NOMO-1 (cell line): ENCODE results near the gene MRNIP.

ENCODE experiments used
- DNase-seq, 2 experiments: peaks; one replicate each; lab custom pipeline; 2025; ENCODE audit not compliant: unreplicated experiment in 2 of 2; lab: John Stamatoyannopoulos, UW

The MRNIP gene

GRCh38 chr5:179858586-179859427 is at the start of gene MRNIP:
Gene MRNIP, minus strand, starts transcription at chr5:179858817. Its CDS starts 21 bp downstream, at chr5:179858796.
- DNase-seq, result peak; percentile 94 to 97

- peak; percentile 71 to 86 for DNase-seq
These were observed 49.1 kb upstream of the MRNIP start, which contains the start of gene TBC1D9B for GRCh38 chr5:179907556-179908324. Gene TBC1D9B, minus strand, starts transcription at chr5:179907897. Its CDS starts 76 bp downstream, at chr5:179907821.

DNA sequence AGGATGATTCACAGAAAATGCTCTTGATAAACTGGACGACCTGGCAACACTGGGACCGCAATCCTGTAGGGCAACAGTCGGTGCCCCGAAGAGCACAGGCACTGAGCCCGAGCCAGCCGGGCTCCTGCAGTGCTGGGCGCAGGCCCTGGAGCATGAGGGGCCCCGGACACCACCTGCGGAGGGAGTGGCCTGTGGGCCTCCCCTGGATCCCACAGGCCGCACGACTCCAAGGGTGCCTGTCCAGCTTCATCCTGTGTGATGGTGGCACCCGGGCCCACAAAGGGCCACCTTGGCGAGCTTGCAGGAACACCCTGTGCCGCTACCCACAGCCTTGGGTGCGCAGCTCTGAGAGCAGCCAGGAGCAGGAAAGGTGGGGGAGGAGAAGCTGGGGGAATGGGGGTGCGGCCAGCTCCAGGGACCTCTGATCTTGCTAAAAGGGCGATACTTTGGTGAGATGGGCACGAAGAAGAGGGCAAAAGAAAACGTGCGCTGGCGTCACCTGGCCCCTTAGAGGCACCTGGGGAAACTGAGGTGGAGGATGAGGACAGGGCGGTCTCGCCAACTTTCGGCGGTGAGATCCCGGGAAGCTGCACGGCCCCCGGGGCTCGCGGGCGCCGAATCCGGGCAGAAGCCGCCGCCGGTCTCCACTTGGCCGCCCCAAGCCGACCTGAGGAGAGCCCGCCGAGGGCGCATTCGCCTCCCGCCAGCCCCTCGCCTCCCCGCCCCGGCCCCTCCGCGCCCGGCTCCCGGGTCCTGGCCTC is 48.4 kb upstream of the MRNIP start:
- DNase-seq, result no peak

- DNase-seq, result no peak
These were observed 47.7 kb upstream of the MRNIP start for GRCh38 chr5:179906294-179906794.

DNA sequence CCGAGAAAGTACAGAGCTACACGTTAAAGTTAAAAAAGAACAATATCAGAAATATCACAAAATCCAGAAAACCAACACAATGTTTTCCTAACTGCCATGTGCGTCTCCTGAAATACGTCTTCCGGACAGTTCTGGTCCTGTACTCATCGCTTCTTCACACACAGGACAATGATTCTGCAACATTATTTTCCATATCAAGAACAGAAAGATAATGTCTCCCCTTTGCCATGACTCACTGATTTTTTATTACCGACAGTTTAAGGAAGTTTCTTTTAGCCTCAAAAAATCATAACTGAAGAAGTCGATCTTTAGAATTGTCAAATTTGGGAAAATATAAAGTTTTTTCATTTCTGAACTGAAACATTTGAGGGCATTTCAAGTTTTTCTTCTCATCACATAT is 46.5 kb upstream of the MRNIP start:
- peak in 1 of 2 experiments; percentile 58 for DNase-seq

GRCh38 chr5:179904463-179905160 is 46.0 kb upstream of the MRNIP start:
- DNase-seq, result no peak

DNA sequence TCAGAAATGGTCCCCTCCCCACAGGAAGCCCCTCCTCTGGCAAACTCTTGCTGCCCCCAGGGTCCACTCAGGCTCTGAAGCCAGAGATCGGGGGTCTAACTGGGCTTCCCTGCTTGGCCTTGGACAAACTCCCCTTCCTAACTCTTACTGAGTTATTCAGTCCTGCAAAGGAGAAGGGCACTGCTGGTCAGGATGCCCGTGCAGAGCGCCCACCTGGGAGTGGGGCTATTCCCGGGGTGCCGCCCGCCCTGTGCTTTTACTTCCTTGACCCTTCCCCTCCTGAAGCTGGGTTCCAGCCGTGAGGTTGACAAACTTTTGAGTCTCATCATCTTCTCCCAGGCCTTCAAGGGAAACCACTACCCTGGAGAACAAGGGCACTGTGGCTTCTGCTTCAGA is 44.1 kb upstream of the MRNIP start:
- DNase-seq, result no peak

DNA sequence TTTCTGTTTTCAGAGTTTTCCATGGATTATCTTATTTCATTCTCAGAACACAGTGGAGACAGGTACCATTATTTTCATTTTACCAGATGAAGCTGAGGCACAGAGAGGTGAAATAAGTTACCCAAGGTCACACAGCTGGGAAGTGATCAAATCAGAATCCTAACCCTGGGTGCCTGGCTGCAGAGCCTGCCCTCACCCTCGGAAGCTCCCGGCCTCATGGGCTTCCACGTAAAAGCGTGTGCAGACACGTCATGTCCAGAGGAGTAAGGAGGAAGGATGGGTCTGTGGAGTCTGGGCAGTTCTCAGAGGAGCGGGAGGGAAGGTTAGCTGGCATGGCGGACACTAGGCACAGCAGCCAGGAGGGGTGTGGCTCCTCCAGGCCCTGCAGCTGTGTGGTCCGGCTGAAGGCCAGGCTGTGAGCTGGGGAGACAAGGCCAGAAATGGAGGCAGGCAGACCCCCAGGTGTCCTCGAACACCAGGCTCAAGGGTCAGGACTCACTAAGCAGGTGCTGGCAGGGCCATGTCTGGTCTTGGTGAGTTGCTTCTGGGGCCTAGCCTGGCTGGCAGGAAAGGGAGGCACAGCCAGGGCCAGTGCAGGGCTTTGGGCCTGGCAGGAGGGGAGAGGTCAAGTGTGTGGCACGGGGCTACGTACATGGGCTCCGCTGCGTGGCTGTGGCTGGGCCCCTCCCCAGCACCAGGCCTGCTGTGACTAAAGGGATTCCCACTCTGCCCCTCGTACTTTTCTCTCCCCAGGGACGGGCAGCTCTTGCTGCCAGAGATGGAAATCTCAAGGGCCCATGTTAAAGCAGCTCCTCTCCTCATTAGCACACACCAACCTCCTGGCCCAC is 43.5 kb upstream of the MRNIP start:
- no peak for DNase-seq

DNA sequence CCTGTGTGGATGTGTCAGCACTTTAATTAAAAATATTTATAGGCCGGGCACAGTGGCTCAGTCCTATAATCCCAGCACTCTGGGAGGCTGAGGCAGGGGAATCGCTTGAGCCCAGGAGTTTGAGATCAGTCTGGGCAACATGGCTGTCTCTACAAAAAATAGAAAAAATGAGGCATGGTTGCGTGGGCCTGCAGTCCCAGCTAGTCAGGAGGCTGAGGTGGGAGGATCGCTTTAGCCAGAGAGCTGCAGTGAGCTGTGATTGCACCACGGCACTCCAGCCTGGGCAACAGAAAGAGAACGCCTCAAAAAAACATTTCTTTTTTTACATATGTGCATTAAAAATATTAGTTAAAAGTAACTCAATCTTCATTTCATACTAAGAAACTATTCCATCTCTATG is 42.8 kb upstream of the MRNIP start:
- no peak for DNase-seq

- DNase-seq, result no peak
These were observed 42.1 kb upstream of the MRNIP start for GRCh38 chr5:179900711-179901110.

- DNase-seq, result no peak
These were observed 41.6 kb upstream of the MRNIP start for GRCh38 chr5:179900206-179900605.

- DNase-seq, result no peak
These were observed 37.2 kb upstream of the MRNIP start for GRCh38 chr5:179895861-179896260.

GRCh38 chr5:179893958-179894895 is 35.6 kb upstream of the MRNIP start:
- no peak for DNase-seq

DNA sequence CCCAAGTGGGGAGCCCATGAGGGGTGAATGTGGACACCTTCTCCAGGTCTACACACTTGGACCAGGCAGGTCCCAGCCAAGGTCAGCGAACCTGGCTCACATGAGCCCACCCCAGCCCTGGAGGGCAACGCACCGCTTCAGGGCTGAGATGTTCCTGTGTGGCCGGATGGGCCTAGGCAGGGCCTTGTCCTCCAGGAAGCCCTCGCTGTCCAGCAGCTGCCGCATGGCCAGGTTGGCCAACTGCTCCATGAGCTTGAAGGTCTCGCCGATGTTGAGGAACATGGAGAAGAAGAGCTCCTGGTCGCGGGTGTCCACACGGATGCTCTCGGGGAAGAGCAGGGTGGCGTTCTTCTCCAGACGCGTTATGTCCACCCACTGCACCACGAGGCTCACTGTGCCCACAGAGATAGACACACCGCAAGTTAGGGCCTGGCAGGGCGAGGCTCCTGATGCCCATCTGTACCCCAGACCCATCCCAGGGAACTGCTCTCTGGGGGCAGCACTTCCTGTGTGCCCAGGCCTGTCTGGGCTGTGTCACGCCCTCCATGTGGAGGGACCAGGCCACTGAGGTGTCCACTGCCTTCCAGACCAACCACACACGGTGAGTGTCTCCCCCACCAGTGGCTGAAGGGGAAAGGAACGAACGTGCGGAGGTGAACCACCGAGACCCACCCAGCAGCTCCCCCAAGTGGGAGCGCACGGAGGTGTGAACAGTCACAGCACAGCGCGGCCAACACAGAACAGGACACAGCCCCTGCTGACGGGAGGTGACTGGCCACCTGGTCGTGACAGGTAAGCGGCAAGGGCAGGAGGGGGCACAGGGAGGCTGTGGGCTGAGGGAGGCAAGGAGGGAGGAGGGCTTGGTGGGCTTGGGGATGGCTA is 34.7 kb upstream of the MRNIP start:
- DNase-seq, result no peak

DNA sequence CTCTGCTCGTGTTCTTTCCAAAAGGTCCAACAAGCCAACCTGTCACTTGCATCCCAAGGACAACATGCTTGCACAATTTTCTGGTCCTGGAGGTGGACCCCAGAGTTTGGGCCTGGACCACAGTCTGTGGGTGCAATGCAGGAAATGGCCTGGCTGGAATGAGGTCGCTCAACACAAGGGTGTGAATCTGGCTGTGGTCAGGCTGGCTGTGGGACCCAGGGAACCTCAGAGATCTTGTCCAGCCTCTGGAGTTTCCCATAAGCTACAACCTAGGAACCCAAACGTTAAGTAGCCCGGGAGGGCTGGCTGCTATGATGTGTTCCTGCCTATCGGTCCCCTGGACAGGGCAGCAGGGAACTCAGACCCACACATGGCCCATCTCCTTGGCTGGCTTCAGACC is 33.6 kb upstream of the MRNIP start:
- no peak for DNase-seq

DNA sequence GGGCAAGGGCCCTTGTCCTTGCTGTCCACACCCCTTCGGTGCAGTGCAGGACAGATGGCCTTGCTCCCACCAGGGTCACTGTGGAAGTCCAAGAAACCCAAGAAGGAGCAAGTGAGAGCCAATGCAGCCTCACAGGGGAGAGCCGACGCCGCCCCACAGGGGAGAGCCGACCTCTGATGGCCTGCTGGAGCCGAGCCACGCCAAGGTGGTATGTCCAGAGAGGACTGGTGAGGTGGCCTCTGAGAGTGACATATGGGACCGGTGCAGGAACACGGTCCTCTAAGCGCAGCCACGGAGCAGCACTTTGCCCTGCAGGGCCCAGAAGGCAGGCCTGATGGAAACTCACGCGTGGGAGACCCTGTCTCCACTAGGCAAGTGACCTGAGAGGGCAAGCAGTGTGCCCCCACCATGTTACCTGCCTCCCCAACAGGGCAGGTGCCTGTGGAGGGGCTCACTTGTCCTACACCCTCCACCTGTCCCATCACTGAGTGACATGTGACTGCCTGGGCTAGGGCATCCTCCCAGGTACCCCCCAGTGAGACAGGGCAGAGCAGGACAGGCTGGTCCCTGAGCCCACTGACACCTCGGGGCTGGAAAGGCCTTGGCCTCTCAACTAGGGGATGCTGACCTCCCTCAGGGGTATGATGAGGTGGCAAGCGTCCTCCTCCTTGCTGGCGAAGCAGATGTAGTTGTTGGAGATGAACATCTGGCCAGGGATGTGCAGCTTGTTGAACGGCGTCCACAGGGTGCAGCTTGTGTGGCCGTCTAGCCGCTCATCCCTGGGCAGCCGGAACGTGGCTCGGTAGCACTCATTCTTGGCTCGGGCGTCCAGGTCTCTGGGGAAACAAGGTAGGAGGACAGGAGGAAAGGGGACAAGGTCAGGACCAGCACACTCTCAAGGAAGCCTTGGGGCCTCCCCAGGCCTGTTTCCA is 32.4 kb upstream of the MRNIP start:
- no peak for DNase-seq
